ENCODE data around the gene CNTRL. TPM values are rescaled to one million over a fixed set of nuclear protein-coding genes. Genes with fewer than 3 reads are reported as not detected.

The CNTRL gene
- total RNA-seq, 1 donor from 2014 or later, result 18.2 TPM

GRCh38 chr9:121059998-121060636 is 14.6 kb upstream of the CNTRL start:
- no peaks in the 10 kb centered on the region for H3K36me3 Mint-ChIP-seq (ENCODE audit: insufficient read depth)

GRCh38 chr9:121066850-121067249 is 7.9 kb upstream of the CNTRL start:
- Mint-ChIP-seq H3K36me3 (ENCODE audit: insufficient read depth) (peaks cover 8% of the 10 kb centered on the region), H3K27ac (no peak overlapping the region), H3K4me3 (ENCODE audit: low read depth) (no peak overlapping the region), H3K27me3 (peaks cover 7% of the 10 kb centered on the region), H3K9me3 (ENCODE audit: low read depth) (peaks cover 15% of the 10 kb centered on the region), H3K4me1 (ENCODE audit: low read depth) (no peaks in the 10 kb centered on the region)
- no peak for TF ChIP-seq CTCF (IDR thresholded peaks at IDR 0.05; ENCODE audit: unreplicated experiment)
- DNase-seq (ENCODE audit: low spot score, unreplicated experiment), result no peak

More at GRCh38 chr9:121059998-121060636, 14.6 kb upstream of the CNTRL start:
- H3K4me3 Mint-ChIP-seq (ENCODE audit: low read depth), result no peak overlapping the region
- H3K9me3 Mint-ChIP-seq (ENCODE audit: low read depth), result no peaks in the 10 kb centered on the region
- H3K27me3 Mint-ChIP-seq, result no peaks in the 10 kb centered on the region
- TF ChIP-seq CTCF (IDR thresholded peaks at IDR 0.05; ENCODE audit: unreplicated experiment), result peak; percentile 79
- no peak overlapping the region for H3K27ac Mint-ChIP-seq
- peak; percentile 17 for DNase-seq (ENCODE audit: low spot score, unreplicated experiment)
- peaks cover 4% of the 10 kb centered on the region for H3K4me1 Mint-ChIP-seq (ENCODE audit: low read depth)

GRCh38 chr9:121067640-121068039 is 7.1 kb upstream of the CNTRL start:
- H3K4me1 Mint-ChIP-seq (ENCODE audit: low read depth), result no peaks in the 10 kb centered on the region
- no peak for DNase-seq (ENCODE audit: low spot score, unreplicated experiment)
- H3K9me3 Mint-ChIP-seq (ENCODE audit: low read depth), result peaks cover 15% of the 10 kb centered on the region
- H3K36me3 Mint-ChIP-seq (ENCODE audit: insufficient read depth), result peaks cover 8% of the 10 kb centered on the region
- H3K27ac Mint-ChIP-seq, result no peak overlapping the region
- TF ChIP-seq CTCF (IDR thresholded peaks at IDR 0.05; ENCODE audit: unreplicated experiment), result no peak
- peaks cover 12% of the 10 kb centered on the region for H3K27me3 Mint-ChIP-seq
- no peak overlapping the region for H3K4me3 Mint-ChIP-seq (ENCODE audit: low read depth)

GRCh38 chr9:121069396-121069795 is 5.4 kb upstream of the CNTRL start:
- Mint-ChIP-seq H3K9me3 (ENCODE audit: low read depth) (peaks cover 15% of the 10 kb centered on the region), H3K27me3 (peaks cover 24% of the 10 kb centered on the region), H3K36me3 (ENCODE audit: insufficient read depth) (peaks cover 8% of the 10 kb centered on the region), H3K4me3 (ENCODE audit: low read depth) (no peak overlapping the region), H3K4me1 (ENCODE audit: low read depth) (peaks cover 3% of the 10 kb centered on the region), H3K27ac (no peak overlapping the region)
- TF ChIP-seq CTCF (IDR thresholded peaks at IDR 0.05; ENCODE audit: unreplicated experiment), result no peak
- no peak for DNase-seq (ENCODE audit: low spot score, unreplicated experiment)

GRCh38 chr9:121071370-121071755 is 3.4 kb upstream of the CNTRL start:
- DNase-seq (ENCODE audit: low spot score, unreplicated experiment), result no peak
- no peak for TF ChIP-seq CTCF (IDR thresholded peaks at IDR 0.05; ENCODE audit: unreplicated experiment)
- no peak overlapping the region for H3K4me3 Mint-ChIP-seq (ENCODE audit: low read depth)
- peaks cover 8% of the 10 kb centered on the region for H3K36me3 Mint-ChIP-seq (ENCODE audit: insufficient read depth)
- no peak overlapping the region for H3K27ac Mint-ChIP-seq
- H3K9me3 Mint-ChIP-seq (ENCODE audit: low read depth), result peaks cover 15% of the 10 kb centered on the region
- peaks cover 6% of the 10 kb centered on the region for H3K4me1 Mint-ChIP-seq (ENCODE audit: low read depth)
- peaks cover 28% of the 10 kb centered on the region for H3K27me3 Mint-ChIP-seq
